Esophagus (tissue), 2 donors: Measurements from ENCODE around the gene GLT1D1. TPM values are rescaled to one million over a fixed set of nuclear protein-coding genes. Genes with fewer than 3 reads are reported as not detected.
A peak's percentile ranks its signal among the peaks of the same experiment; 100 is the strongest.

Experiments used
- H3K27ac ChIP-seq, 2 donors: one replicate each; pipeline ENCODE4 v1.5.1; 2013; ENCODE audit warnings: low read depth in 2 of 2, mild to moderate bottlenecking in 2 of 2, inconsistent platforms in 1 of 2, low read length in 1 of 2, moderate library complexity in 1 of 2
- H3K27me3 ChIP-seq, 2 donors: one replicate each; pipeline ENCODE4 v1.6.1; 2013; ENCODE audit warnings: low read length in 2 of 2, control low read depth in 1 of 2, mild to moderate bottlenecking in 1 of 2; ENCODE audit not compliant: insufficient read depth in 2 of 2, control insufficient read depth in 1 of 2
- H3K36me3 ChIP-seq, 2 donors: one replicate each; pipeline ENCODE4 v1.6.1; 2013; ENCODE audit warnings: low read length in 1 of 2; ENCODE audit not compliant: control insufficient read depth in 2 of 2, insufficient read depth in 2 of 2
- H3K4me1 ChIP-seq, 2 donors: one replicate each; pipeline ENCODE4 v1.6.1; 2013; ENCODE audit warnings: low read length in 1 of 2; ENCODE audit not compliant: control insufficient read depth in 2 of 2, insufficient read depth in 2 of 2
- H3K4me3 ChIP-seq, 2 donors: one replicate each; pipeline ENCODE4 v1.5.1; 2013; ENCODE audit warnings: low read length in 2 of 2, mild to moderate bottlenecking in 2 of 2, low read depth in 1 of 2, moderate library complexity in 1 of 2
- H3K9me3 ChIP-seq, 2 donors: one replicate each; pipeline ENCODE4 v1.6.1; 2013; ENCODE audit warnings: mild to moderate bottlenecking in 2 of 2, low read depth in 1 of 2, low read length in 1 of 2, moderate library complexity in 1 of 2; ENCODE audit not compliant: control insufficient read depth in 2 of 2, insufficient read depth in 1 of 2
- WGBS, 2 donors: extraction: QIAGEN DNeasy Blood & Tissue Kit; methylation state at CpG; one replicate each; pipeline ENCODE4 v1.1.7; 2013; 5-methylcytosine and 5-hydroxymethylcytosine counted together
- polyA plus RNA-seq, 2 donors: library from polyadenylated mRNA; stranded (reverse); fragments of 200-250 nt; gene quantifications; one replicate each; pipeline ENCODE4 v1.2.3, GENCODE V29; 2013
- donor health status: healthy with polysubstance abuse.
- donor health status: Bipolar disorder and iron deficiency.

The GLT1D1 gene
- polyA plus RNA-seq, 2 donors: 0.06 to 0.19 TPM

- Histone ChIP-seq H3K27ac (no peak overlapping the region), H3K4me1 (no peaks in the 10 kb centered on the region)
- 64 to 74% methylated on average over 13 of the region's 13 CpGs for WGBS, 2 donors
Measured at GRCh38 chr12:128930606-128931005, 77.3 kb downstream of the GLT1D1 start.

DNA sequence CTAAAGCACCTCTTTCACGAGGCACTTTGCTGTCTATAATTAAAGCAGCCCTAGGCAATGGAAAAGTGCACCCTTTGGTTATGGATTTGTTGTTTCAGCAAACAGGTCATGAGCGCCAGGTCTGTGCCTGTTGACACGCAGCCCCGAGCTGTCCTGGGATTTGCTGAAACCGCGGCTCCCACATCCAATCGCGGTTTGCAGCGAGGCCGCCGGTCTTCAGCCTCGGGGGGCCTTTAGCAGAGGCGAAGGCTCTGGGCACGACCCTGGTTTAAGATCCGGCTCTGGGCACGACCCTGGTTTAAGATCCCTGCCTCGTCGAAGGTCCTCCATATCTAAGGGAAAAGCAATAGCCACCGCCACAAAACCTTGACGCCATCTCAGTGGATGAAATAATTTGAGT is 79.2 kb downstream of the GLT1D1 start:
- H3K27ac ChIP-seq: no peak overlapping the region
- H3K27me3 ChIP-seq: no peaks in the 10 kb centered on the region
- H3K36me3 ChIP-seq: no peaks in the 10 kb centered on the region
- H3K9me3 ChIP-seq: peaks cover 0 to 4% of the 10 kb centered on the region in 2 donors
- 79 to 82% methylated on average over 20 of the region's 20 CpGs for WGBS, 2 donors
- no peaks in the 10 kb centered on the region for H3K4me1 ChIP-seq
- H3K4me3 ChIP-seq: no peak overlapping the region

More at GRCh38 chr12:128930606-128931005, 77.3 kb downstream of the GLT1D1 start:
- Histone ChIP-seq H3K9me3 (peaks cover 0 to under 1% of the 10 kb centered on the region in 2 donors), H3K4me3 (no peak overlapping the region), H3K27me3 (no peaks in the 10 kb centered on the region), H3K36me3 (no peaks in the 10 kb centered on the region)

DNA sequence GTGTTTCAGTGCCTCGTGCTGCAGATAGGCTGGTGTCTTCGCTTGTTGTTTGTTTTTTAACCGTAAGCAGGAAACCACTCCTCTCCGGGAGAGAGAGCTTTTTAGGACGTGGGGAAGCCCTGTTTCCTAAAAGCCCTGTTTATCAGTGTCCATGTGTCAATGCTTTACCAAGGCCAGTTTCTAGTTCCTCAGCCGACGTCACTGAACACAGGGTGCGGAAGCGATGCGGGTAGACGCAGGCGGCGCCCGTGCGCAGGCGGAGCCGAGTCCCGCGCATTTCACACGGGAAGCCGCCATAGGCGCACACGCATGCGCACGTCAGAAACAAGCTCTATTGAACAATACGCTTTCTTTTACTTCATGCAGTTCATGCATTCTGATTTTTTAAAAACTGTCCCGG is 79.8 kb downstream of the GLT1D1 start:
- Histone ChIP-seq H3K9me3 (peaks cover 0 to 4% of the 10 kb centered on the region in 2 donors), H3K27me3 (no peaks in the 10 kb centered on the region), H3K4me1 (no peaks in the 10 kb centered on the region), H3K36me3 (no peaks in the 10 kb centered on the region), H3K4me3 (no peak overlapping the region), H3K27ac (no peak overlapping the region)
- 83 to 84% methylated on average over 27 of the region's 27 CpGs for WGBS, 2 donors

DNA sequence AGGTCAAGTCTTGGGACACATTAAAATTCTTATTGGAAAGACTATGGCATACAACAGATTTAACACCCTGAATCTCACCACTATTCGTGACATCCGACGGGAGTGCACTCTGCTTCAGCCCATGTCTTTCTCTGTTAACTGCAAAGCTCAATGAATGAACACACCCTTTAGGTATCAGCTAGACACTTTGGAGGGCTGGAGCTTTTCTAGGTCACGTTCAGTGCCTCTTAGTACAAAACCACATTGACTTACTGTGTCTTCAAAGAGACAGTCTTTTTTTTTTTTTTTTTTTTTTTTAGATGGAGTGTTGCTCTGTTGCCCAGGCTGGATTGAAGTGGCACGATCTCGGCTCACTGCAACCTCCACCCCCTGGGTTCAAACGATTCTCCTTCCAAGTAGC is 80.6 kb downstream of the GLT1D1 start:
- H3K4me3 ChIP-seq: no peak overlapping the region
- no peak overlapping the region for H3K27ac ChIP-seq
- no peaks in the 10 kb centered on the region for H3K36me3 ChIP-seq
- peaks cover 0 to 4% of the 10 kb centered on the region in 2 donors for H3K9me3 ChIP-seq
- WGBS, 2 donors: 85 to 88% methylated on average over 7 of the region's 7 CpGs
- no peaks in the 10 kb centered on the region for H3K27me3 ChIP-seq
- no peaks in the 10 kb centered on the region for H3K4me1 ChIP-seq

GRCh38 chr12:128938886-128939285 is 85.6 kb downstream of the GLT1D1 start:
- Histone ChIP-seq H3K27me3 (no peaks in the 10 kb centered on the region), H3K4me3 (no peak overlapping the region)
- 51 to 59% methylated on average over 5 of the region's 5 CpGs for WGBS, 2 donors

DNA sequence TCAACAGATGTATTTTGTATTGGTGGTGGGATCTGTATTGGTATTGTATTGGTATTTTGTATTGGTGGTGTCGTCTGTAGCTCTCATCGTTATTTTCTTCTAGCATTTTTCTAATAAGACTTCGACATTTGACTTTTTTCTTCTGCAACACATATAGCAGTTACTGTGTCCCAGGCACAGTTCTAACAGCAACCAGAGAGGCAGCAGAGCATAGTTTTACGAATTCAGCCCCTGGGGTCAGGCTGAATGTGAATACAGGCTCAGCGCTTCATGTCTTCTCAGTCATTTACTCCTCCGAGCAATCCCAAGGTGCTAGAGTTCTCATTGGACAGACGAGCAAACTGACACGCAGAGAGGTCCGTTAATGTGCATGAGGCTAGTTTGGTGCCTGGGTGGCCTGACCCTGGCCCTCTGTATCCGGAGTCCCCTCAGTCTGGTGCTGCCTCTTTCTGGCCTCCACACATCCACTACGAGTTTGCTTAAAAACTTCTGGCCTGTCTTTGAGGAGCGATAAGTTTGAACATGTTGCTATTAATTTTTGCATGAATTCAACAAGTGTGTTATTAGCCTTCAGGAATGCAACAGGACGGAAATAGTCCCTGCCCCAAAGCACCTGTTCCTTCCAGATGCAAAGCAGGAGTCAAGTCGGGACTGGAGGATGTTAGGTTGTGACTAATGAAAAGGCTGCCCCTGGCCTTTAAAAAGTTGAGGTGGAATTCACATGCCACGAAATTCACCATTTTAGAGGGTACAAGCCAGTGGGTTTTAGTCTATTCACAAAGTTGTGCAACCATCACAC is 87.0 kb downstream of the GLT1D1 start:
- Histone ChIP-seq H3K4me1 (no peaks in the 10 kb centered on the region), H3K27me3 (no peaks in the 10 kb centered on the region), H3K27ac (peak overlapping the region in 1 of 2 donors; percentile 55), H3K4me3 (no peak overlapping the region), H3K36me3 (no peaks in the 10 kb centered on the region), H3K9me3 (peaks cover 0 to 4% of the 10 kb centered on the region in 2 donors)
- 66 to 74% methylated on average over 15 of the region's 15 CpGs for WGBS, 2 donors

More at GRCh38 chr12:128938886-128939285, 85.6 kb downstream of the GLT1D1 start:
- H3K4me1 ChIP-seq: no peaks in the 10 kb centered on the region
- peak overlapping the region in 1 of 2 donors; percentile 4 for H3K27ac ChIP-seq
- peaks cover 0 to 4% of the 10 kb centered on the region in 2 donors for H3K9me3 ChIP-seq
- no peaks in the 10 kb centered on the region for H3K36me3 ChIP-seq

DNA sequence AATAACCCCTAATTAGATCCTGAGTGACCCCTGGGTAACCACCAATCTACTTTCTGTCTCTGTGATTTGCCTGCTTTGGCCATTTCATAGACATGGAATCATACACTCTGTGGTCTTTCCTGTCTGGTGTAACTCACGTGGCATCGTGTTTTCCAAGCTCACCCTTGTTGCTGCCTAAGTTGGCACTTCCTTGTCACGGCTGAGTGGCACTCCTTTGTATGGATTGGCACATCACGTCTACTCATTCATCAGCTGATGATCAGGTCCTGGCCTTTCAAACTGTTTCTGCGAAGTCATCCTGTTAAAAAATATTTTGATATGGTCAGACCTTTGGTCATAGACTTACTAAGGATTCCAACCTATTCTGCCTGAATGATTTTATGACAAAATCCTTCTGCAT is 87.7 kb downstream of the GLT1D1 start:
- no peaks in the 10 kb centered on the region for H3K36me3 ChIP-seq
- no peak overlapping the region for H3K4me3 ChIP-seq
- WGBS, 2 donors: 52% methylated on average over 5 of the region's 5 CpGs
- H3K27me3 ChIP-seq: no peaks in the 10 kb centered on the region
- no peaks in the 10 kb centered on the region for H3K9me3 ChIP-seq
- H3K27ac ChIP-seq: no peak overlapping the region
- H3K4me1 ChIP-seq: no peaks in the 10 kb centered on the region

DNA sequence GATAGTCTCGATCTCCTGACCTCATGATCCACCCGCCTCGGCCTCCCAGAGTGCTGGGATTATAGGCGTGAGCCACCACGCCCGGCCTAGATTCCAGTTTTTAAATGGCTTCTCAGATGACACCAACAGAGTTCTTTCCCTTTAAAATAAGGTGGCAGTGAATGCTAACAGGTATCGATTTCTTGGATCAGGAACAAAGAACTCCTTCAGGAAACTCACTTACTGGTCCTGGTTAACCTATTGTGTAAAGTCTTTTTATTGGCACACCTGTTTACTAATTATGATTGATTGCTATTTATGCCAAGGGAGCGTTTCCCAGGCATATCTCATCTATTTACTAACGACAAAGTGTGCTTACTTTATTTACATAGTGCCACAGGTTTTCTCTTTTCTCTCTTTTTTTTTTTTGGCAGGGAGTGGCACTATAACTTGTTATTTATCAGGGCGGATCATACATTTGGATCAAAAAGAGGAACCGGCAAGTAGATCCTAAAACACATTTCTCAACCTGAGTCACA is 89.7 kb downstream of the GLT1D1 start:
- H3K4me3 ChIP-seq: no peak overlapping the region
- H3K36me3 ChIP-seq: no peaks in the 10 kb centered on the region
- no peaks in the 10 kb centered on the region for H3K4me1 ChIP-seq
- WGBS, 2 donors: 49 to 52% methylated on average over 11 of the region's 11 CpGs
- H3K27ac ChIP-seq: no peak overlapping the region
- H3K9me3 ChIP-seq: no peaks in the 10 kb centered on the region
- no peaks in the 10 kb centered on the region for H3K27me3 ChIP-seq

GRCh38 chr12:128944956-128945355 is 91.7 kb downstream of the GLT1D1 start:
- Histone ChIP-seq H3K27ac (no peak overlapping the region), H3K4me1 (no peaks in the 10 kb centered on the region), H3K36me3 (no peaks in the 10 kb centered on the region), H3K9me3 (no peaks in the 10 kb centered on the region), H3K27me3 (no peaks in the 10 kb centered on the region), H3K4me3 (no peak overlapping the region)
- 92 to 96% methylated on average over 27 of the region's 27 CpGs for WGBS, 2 donors

GRCh38 chr12:128947209-128947608 is 93.9 kb downstream of the GLT1D1 start:
- H3K27me3 ChIP-seq: no peaks in the 10 kb centered on the region
- no peaks in the 10 kb centered on the region for H3K4me1 ChIP-seq
- no peak overlapping the region for H3K27ac ChIP-seq
- WGBS, 2 donors: 72 to 75% methylated on average over 10 of the region's 10 CpGs
- no peaks in the 10 kb centered on the region for H3K36me3 ChIP-seq
- no peak overlapping the region for H3K4me3 ChIP-seq
- H3K9me3 ChIP-seq: no peaks in the 10 kb centered on the region
